NCI-H1048 (cell line): ENCODE data around the gene MACROD2.

Source experiments
- DNase-seq: peaks from one replicate; lab custom pipeline; 2025; lab: John Stamatoyannopoulos, UW

MACROD2 gene

DNA sequence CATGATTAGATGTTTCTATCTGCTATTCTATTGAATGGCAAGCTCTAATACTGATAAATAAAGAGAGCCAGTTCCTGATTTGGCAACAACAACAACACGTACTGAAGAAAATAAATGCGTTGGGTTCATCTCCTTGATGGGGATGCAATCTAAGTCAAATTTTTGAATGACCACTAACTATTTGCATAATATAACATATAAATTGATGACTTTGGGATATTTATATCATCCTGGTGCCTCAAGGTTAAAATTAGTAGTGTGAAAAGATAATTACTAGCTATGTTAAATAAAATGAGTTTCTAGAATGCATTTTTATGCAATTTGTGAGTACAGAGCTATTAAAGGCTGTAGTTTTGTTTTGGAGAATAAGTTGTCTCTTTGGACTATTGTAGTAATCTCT, 1681.5 kb downstream of the MACROD2 start:
- DNase-seq, result no peak

DNA sequence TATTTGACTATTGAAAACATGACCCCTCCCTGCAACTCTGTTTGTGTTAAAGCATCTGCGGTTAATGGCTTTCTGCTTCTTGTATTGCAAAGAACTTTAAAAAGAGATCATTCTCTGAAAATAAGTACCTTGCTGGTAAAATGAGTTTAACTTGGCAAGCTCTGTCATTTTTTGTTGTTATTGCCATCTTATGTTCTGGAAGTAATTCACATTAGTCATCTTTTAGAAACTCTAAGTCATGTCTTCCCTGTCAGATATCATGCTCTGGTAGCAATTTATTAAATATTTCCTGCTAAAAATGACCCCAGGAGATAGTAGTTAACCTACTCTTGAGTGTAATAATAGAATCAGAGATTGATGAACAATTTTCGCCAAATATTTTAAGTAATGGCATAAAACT, 1687.4 kb downstream of the MACROD2 start:
- DNase-seq, result no peak

DNA sequence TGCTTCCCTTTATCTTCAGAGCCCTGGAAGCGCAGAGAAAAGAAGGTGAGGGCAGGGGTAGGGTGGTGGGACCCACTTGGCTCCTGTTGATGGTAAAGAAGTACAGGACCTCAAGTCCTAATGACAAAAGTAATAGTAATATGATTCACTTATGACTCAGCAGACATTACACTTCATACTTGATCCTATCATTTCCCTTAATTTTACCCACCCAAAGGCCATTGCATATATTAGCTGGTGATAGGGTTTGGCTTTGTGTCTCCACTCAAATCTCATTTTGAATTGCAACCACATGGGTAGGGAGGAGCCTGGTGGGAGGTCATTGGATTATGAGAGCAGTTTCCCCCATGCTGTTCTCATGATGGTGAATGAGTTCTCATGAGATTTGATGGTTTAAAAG, 1697.3 kb downstream of the MACROD2 start:
- no peak for DNase-seq

DNA sequence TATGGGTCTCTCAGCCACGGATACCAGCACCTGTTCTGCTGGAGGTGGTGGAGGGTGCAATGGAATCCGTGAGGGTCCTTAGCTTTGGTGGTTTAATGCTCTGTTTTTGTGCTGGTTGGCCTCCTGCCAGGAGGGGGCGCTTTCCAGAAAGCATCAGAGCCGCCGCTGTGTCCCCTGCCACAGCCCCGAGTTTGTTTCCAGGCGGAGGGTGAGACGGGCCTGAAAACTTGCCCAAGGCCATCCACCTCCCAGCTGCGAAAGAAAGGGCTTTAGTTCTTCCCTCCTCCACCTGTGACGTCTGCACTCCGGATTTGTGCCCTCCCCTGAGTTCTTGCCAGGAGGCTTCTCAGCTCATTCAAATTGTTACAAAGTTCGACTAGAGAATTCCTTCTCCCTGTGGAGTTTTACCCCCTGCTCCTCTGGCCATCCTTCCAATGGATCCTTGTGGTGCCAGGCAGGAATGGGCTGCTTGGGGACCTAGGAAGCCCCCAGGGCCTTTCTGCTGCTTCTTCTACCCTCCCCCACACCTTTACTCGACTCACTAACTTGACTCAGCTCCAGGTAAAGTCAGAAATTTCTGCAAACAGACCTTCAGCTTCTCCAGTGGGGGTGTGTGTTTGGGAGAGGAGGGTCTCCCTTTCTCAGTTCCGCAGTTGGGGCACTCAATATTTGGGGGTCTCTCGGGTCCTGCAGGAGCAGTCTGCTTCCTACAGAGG, 1704.3 kb downstream of the MACROD2 start:
- no peak for DNase-seq

DNA sequence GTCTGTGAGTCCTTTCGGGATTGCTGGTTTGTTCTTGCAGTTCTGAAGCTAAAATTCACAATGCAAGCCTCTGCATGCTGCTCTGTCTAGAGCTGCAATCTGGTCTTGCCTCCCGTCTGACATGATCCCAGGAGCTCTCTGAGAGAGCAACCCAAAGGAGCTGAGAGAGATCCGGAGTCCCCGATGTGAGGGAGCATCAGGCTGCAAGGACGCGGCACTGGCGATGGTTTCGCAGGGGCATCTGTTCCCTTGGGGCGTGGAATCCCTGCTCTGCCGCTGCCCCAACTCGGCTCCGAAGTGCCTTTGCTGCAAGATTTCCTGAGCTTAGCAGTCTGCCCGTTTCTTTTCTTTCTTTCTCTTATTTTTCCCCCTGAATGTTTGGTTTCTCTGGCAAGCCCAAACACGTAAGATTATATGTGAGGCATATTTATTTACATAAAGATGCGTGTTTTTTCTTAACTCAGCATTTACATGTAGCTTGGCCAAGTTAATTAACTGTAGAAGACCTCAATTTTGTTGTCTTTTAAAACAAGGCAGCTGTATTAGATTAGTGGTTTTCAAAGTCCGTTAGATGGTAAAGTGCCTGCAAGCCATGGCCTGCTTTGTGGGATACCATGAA, 1704.9 kb downstream of the MACROD2 start:
- no peak for DNase-seq

DNA sequence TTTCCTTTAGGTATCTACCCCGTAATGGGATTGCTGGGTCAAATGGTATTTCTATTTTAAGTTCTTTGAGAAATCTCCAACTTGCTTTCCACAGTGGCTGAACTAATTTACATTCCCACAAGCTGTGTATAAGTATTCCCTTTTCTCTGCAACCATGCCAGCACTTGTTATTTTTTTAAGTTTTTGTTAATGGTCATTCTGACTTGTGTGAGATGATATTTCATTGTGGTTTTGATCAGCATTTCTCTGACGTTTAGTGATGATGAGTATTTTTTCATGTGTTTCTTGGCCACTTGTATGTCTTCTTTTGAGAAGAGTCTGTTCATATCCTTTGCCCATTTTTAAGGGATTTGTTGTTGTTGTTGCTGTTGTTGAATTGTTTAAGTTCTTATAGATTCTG, 1706.8 kb downstream of the MACROD2 start:
- no peak for DNase-seq

DNA sequence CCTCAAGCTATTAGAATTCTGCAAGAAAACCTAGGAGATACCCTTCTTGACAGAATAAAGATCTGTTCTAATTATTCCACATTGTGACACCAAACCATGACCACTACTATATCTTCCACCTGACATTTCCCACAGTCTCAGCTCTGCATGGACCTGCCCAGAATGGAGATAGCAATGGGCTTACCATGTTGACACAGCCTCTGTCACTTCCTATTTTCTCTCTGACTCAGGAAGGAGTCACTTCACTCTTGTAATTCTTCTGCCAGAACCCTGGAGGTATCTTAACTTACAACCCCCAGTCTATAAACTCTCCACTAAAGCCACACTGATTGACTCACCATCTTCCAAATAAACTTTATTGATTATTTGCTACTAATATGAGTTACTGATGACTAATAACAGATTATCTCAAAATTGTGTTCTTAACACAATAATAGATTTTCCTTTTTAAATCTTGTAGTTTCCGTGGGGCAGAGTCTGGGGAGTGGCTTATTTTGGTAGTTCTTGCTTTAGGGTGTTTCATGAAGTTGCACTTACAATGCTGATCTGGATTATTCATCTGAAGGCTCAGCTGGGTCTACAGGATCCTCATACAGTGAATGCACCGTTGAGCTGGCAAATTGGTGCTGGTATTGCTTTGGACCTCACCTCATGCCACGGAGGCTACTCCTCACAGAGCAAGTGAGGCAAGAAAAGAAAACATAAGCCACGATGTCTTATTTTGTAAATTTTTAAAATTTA, 1708.0 kb downstream of the MACROD2 start:
- no peak for DNase-seq

DNA sequence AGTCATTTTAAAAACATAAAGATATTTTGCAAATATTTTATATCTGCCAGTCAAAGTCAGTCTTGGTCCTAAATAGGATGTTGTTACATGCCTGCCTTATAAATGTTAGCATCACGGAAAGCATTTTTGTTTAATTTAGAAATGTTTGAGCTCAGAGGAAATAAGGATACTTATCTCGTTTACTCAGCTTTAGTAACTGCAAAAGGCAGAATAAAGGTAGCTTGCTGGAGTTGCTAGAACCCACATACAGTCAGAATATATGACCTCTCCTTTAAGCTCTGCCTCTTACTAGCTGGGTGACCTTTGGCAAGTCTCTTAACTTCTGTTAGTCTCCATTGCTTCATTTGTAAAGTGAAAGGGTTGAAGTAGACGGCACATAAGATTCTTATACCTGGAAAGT, 1710.7 kb downstream of the MACROD2 start:
- no peak for DNase-seq

DNA sequence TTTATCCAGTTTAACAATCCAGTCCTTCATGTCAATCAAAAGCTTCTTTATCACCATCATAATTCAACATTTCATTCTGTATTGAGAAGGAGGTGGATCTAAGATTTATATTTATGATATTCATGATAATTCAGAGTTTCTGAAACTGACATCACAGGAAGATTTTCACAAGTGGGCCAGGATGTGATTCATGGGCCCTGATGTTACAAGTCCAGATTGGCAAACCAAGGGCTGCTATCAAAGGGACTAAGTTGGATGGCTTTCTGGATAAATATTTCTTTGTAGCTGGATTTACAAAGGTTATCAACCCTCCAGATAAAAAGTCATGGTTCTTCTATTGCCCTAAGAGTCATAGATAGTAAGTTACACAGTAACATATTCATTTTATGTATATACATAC, 1711.4 kb downstream of the MACROD2 start:
- DNase-seq, result no peak

DNA sequence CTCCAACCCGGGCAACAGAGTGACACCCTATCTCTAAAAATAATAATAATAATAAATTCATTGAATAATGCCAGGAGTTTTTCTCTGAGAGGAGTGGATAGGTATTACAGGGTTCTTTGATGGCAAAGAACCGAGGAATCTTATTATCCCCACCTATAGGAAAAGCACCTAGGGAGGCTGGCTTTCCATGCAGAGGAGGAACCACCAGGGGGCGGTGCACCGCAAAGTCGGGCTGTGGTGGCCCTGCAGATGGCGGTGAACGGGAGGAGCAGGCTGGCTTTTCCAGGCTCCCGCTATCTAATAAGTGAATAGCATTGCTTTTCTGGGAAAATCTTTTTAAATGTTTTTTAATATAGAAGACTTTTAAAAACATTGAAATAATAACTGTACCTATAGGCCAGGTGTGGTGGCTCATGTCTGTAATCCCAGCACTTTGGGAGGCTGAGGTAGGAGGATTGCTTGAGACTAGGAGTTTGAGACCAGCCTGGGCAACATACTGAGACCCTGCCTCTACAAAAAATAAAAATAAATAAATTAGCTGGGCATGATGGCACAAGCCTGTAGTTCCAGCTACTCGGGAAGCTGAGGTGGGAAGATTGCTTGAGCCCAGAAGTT, 1713.8 kb downstream of the MACROD2 start:
- DNase-seq, result no peak

DNA sequence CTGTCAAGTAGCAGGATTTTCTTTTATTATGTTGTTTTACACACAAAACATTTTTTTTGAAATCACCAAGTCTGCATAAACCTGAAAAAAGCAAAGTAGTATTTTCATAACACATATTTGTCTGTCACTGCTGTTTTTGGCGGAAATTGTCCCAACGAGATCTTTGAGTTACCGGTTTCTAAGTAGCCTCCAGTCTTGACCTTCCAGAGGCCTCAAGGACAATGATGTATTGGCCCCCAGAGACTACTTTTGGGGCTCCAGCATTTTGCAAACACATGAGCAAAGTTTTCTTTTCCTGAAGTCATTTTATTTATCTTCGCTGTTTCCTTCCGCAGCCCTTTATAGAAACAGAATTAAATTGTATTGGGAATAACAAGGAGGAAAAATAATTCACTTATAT, 1715.3 kb downstream of the MACROD2 start:
- DNase-seq, result no peak

DNA sequence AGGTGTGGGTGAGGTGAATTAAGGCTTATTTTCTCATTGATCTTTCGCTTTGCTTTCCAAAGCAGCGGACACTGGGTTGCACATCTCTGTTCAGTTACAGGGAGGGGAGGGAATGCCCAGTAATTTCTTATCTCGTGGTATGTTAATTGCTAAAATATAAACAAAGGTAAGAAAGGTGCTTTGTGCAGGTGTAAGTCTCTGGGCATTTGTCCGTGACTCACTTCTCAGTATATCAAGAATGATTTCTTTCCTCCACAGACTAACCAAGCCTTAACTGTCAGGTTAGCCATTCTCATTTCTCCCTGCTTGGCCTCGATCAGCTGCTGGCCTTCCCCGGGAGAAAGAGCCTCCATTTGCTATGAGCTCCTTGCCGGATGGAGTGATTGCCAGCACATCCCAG, 1715.9 kb downstream of the MACROD2 start:
- DNase-seq, result no peak

DNA sequence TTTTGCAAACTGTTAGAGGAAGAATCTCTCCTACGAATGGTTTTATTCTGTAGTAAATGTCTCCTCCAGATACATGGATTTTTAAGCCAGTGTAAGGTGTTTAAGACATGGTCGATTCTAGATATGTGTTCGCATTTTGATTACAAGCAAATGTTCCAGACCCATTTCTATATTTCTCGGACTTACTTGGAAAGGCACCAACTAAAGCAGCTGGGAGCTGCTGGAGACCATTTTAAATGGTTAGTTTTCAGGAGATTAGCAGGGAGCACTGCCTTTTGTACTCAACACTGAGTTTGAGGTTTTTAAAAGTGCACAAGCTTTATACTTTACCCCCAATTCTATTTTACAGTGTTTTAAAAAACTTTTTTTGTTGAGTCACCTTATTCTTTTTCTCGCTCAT, 1720.9 kb downstream of the MACROD2 start:
- DNase-seq, result no peak

DNA sequence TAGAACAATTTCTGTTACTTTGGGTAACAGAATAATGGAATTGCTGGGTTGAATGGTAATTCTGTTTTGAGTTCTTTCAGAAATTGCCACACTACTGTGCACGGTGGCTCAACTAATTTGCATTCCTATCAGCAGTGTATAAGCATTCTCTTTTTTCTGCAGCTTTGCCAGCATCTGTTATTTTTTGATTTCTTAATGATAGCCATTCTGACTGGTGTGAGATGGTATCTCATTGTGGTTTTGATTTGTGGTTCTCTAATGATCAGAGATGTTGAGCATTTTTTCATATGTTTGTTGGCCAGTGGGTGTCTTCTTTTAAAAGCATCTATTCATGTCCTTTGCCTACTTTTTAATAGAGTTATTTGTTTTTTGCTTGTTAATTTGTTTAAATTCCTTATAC, 1731.1 kb downstream of the MACROD2 start:
- DNase-seq, result no peak

DNA sequence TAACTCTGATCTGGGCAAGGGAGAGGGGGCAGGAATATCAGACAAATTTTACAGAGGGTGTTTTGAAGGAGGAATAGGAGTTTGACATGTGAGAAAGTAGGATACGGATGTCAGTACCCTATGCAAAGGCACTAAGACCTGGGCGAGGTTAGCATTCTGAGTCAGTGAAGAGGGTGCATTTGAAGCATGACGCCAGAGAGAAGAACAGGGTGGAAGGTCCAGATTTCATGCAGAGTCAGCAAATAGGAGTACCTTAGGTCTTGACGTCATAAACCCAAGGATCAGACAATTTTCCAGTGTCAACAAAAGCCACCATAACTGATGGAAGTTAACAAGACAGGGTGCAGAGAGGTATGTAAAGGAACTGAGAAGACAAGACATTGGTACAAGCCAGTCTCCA, 1738.7 kb downstream of the MACROD2 start:
- no peak for DNase-seq

DNA sequence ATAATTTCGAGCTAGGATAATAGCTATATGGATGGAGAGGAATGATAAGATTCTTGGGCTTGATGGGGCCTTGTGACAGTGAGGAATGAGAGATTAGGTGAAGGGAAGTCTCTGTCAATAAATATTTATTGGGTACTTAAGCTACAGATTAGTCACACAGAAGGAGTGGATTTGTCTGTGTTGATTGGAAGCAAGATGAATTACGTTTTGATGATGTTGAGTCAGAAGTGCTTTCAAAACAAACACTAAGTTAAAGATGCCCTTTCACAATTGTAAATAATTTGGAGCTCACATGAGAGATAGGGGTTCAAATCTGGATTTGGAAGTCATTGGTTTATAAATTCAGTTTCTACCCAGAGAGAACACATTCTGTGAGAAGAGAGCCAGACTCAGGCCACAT, 1743.7 kb downstream of the MACROD2 start:
- no peak for DNase-seq

DNA sequence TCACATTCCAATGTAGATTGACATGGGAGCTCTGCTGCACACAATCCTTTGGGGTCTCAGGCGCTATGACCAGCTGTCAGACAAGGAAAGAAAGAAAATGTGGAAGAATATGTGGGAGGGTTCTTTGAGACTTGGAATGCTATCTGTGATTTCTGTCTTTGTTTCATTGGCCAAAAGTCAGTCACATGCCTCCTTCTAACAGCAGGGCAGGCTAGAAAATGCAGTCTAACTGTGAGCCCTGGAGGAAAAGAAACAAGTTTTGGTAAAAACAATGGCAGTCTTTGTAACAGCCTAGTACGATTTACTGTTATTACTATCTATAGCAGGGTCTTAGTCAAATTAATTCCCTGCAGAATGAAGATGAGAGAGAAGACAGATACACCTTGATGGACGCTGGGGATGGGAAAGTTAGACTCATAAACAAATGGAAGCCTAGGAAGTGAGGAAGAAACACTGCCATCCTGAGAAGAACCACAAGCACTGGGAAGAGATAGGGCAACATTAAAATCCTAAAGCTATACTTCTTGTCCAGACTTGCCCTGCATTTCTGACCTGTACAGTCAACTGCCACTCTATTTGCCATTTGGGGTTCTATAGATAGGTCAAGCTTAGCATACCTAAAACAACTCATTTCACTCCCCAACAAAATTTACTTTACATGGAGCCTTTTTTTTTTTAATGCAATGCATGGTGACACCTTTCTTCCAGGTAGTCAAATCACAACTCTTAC, 1744.9 kb downstream of the MACROD2 start:
- no peak for DNase-seq

DNA sequence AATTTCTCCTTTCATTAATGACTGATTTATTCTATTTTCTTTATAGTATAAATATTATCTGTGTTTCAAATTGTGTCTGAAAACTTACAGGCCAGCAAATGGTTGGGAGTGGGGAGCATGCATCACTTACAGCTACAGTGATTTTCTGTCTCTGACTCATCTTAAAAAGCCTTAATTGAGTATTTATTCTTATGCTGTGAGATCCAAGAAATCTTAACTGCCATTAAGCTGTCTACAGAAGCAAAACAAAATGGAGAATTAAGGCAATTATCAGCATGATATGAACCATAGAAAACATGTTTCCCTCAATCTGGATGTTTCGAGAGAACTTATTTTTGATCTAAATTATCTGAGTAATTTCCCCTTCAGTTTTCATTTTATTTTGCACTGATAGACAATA, 1746.8 kb downstream of the MACROD2 start:
- no peak for DNase-seq

DNA sequence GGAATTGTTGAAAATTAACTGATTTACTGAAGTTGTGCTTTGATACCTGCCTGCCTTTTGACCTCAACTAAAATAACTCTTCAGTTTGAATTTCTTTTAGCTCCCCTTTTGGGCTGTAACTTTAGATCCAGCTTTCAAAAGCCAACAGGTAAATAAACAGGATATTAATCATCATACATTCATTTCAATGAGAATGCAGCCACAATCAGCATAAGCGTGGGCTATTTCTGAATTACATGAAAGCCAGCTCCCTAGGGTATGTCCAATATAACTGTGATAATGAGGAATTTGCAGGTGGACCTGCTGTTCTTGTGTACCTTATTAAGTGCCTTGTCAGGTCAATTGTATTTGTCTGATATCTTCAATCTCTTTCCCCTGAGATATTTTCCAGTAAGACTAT, 1747.3 kb downstream of the MACROD2 start:
- no peak for DNase-seq

DNA sequence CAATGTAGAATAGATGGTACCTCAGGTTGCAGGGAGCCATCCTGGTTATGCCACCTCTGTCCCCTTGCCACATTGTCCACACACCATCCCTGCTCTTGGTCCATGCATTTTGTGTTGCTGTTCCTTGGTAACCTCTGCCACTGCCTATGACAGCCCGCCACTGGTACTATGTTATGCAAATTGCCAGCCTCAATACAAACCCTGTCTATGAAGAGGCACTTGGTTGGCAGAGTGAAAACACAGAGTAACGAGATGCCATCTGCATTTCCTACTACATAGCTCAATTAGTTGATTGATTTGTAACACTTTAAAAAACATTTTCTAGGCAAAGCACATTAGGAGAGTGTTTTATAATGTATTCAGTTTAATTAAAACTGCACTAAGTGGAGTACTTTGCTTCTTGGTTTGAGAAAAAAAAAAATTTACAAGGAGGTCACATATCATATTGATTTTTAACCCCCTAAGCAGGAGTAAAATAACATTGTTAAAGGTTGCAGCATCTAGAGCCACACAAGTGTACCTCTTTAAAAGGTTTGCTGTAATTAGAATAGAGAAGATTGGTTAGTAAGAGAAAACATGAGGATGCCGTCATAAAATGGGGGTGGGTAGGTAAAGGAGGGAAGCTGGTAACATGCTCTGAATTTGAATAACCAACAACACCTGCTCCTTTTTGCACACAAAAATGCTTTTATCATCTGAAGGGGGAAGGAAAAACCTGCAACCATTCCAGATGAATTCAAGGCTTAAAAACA, 1760.9 kb downstream of the MACROD2 start:
- no peak for DNase-seq

DNA sequence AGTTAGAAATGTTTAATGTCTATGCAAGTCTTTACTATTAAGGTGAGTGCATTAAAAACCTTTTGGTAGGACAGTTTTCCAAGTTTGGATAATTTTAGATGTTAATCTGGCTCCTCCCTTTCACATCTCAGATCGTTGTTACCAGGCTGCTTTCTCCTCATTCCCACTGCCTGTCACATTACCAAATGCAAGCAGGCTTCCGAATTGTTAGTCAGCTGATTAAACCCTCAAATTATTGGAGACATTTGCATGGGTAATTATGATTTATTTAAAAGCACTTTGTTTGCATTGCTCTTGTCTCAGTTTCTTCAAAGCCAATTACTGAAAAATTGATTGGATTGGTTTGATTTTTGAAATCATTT, 1761.4 kb downstream of the MACROD2 start:
- no peak for DNase-seq

DNA sequence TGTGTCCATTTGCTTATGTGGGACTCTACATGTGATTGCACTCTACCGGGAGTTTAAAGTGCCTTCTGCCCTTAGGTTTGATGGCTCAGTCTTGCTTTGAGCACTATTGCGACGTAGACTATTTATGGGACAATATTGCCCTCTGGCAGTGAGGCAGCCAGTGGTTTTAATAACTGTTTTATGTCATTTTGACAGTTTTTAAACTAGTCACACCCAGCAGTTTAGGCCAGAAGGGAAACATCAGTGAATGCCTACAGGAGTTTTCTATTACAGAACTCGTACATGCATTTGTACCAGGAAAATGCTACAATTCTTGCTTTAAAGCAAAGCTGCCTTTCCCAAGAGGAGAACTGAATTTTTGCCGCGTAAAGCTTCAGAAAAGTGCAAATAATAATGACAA, 1764.3 kb downstream of the MACROD2 start:
- DNase-seq, result no peak
